B cell (primary cell): ENCODE results near the gene EGF. TPM values are rescaled to one million over a fixed set of nuclear protein-coding genes. Genes with fewer than 3 reads are reported as not detected.

ENCODE experiments used
- ATAC-seq: fragments of 200-7000 bp; cut with Tn5 transposase; one replicate; pipeline ENCODE4 v1.10.0; 2021; ENCODE audit warnings: low read depth, mild to moderate bottlenecking, moderate number of reproducible peaks, moderate library complexity
- CTCF ChIA-PET: fragments of 350-600 bp; sonication (Branson Sonifier 250); formaldehyde crosslinking; loops from one replicate; lab custom pipeline; 2021; ENCODE audit warnings: antibody characterized with exemption, inconsistent platforms; lab: Charles Lee
- POLR2A ChIA-PET: fragments of 350-600 bp; sonication (Branson Sonifier 250); formaldehyde crosslinking; loops from one replicate; lab custom pipeline; 2021; ENCODE audit warnings: antibody characterized with exemption; lab: Charles Lee
- DNase-seq: peaks from one replicate; pipeline ENCODE4 v3.0.0; 2013
- H2AFZ ChIP-seq: 2 replicates; pipeline ENCODE4 v1.6.1; 2012; ENCODE audit warnings: mild to moderate bottlenecking, low read depth, low read length; ENCODE audit not compliant: insufficient read depth, poor library complexity, severe bottlenecking
- H3K27ac ChIP-seq, 2 donors: 1 replicate in 1 of 2; 2 replicates in 1 of 2; pipeline ENCODE4 v1.5.1; 2012 to 2013; ENCODE audit warnings: low read length in 2 of 2, mild to moderate bottlenecking in 2 of 2, moderate library complexity in 1 of 2
- H3K27me3 ChIP-seq, 4 experiments: fragments of 200-600 bp in 1 of 4; sonication (generic) in 1 of 4; replicated peaks in 1 of 4; 1 replicate in 2 of 4; 2 replicates in 2 of 4; pipeline versions ENCODE4 v1.6.1 to v1.7.0; 2013 to 2016; ENCODE audit warnings: low read length in 3 of 4, mild to moderate bottlenecking in 2 of 4, mixed read lengths in 1 of 4, moderate library complexity in 1 of 4; ENCODE audit not compliant: insufficient read depth in 4 of 4, control insufficient read depth in 3 of 4; ENCODE audit errors: control extremely low read depth in 1 of 4
- H3K36me3 ChIP-seq, 2 experiments: replicated peaks in 1 of 2; 1 replicate in 1 of 2; 2 replicates in 1 of 2; pipeline versions ENCODE4 v1.6.1 to v1.7.1; 2013; ENCODE audit warnings: low read length in 1 of 2; ENCODE audit not compliant: insufficient read depth in 2 of 2, control insufficient read depth in 1 of 2; ENCODE audit errors: control extremely low read depth in 1 of 2, extremely low read depth in 1 of 2
- H3K4me1 ChIP-seq, 2 donors: fragments of 200-600 bp in 1 of 2; sonication (generic) in 1 of 2; 1 replicate in 1 of 2; 2 replicates in 1 of 2; pipeline versions ENCODE4 v1.5.1 to v1.6.1; 2013 to 2017; ENCODE audit warnings: low read length in 2 of 2; ENCODE audit not compliant: control insufficient read depth in 2 of 2, insufficient read depth in 2 of 2
- H3K4me2 ChIP-seq: replicated peaks from 2 replicates; pipeline ENCODE3; 2012; ENCODE audit warnings: mild to moderate bottlenecking, low read depth, low read length; ENCODE audit not compliant: poor library complexity, severe bottlenecking
- H3K4me3 ChIP-seq, 5 experiments: fragments of 200-600 bp in 1 of 5; sonication (generic) in 1 of 5; 1 replicate in 3 of 5; 2 replicates in 2 of 5; pipeline versions ENCODE4 v1.5.1 to v1.7.0; 2011 to 2016; ENCODE audit warnings: low read length in 4 of 5, mild to moderate bottlenecking in 4 of 5, low read depth in 2 of 5, control low read depth in 1 of 5, moderate library complexity in 1 of 5; ENCODE audit not compliant: insufficient read depth in 1 of 5; ENCODE audit errors: control extremely low read depth in 1 of 5, extremely low read depth in 1 of 5
- H3K79me2 ChIP-seq: fragments of 200-600 bp; sonication (generic); one replicate; pipeline ENCODE4 v1.6.0; 2016; ENCODE audit warnings: low read length; ENCODE audit not compliant: control insufficient read depth, insufficient read depth
- H3K9ac ChIP-seq: fragments of 200-600 bp; sonication (generic); 2 replicates; pipeline ENCODE4 v1.6.1; 2017; ENCODE audit warnings: mild to moderate bottlenecking, low read length, moderate library complexity
- H3K9me3 ChIP-seq, 3 donors: one replicate each; pipeline versions ENCODE4 v1.6.1 to v1.7.1; 2013; ENCODE audit warnings: low read length in 2 of 3; ENCODE audit not compliant: control insufficient read depth in 2 of 3, insufficient read depth in 1 of 3; ENCODE audit errors: control extremely low read depth in 1 of 3
- H4K20me1 ChIP-seq: 2 replicates; pipeline ENCODE4 v1.6.0; 2012; ENCODE audit warnings: mild to moderate bottlenecking, low read length; ENCODE audit not compliant: insufficient read depth, control insufficient read depth, poor library complexity, severe bottlenecking
- H3K27ac Mint-ChIP-seq: one replicate; pipeline ENCODE4 v1.8.0; 2021; ENCODE audit warnings: mixed read lengths
- H3K27me3 Mint-ChIP-seq: one replicate; pipeline ENCODE4 v1.8.0; 2021; ENCODE audit warnings: mixed read lengths
- H3K4me1 Mint-ChIP-seq: one replicate; pipeline ENCODE4 v1.8.0; 2021; ENCODE audit warnings: mixed read lengths
- H3K4me3 Mint-ChIP-seq: one replicate; pipeline ENCODE4 v1.8.0; 2021; ENCODE audit warnings: mixed read lengths
- H3K9me3 Mint-ChIP-seq: one replicate; pipeline ENCODE4 v1.8.0; 2022; ENCODE audit warnings: mixed read lengths; ENCODE audit not compliant: insufficient read depth
- CTCF ChIP-seq: fragments of 200-600 bp; IDR thresholded peaks from one replicate; pipeline ENCODE4 v1.8.0; 2022; ENCODE audit warnings: antibody characterized with exemption, mild to moderate bottlenecking
- EZH2 ChIP-seq: IDR thresholded peaks from 2 replicates; pipeline ENCODE4 v1.6.1; 2012; ENCODE audit warnings: borderline replicate concordance, low read depth, mild to moderate bottlenecking, moderate library complexity, low read length; ENCODE audit not compliant: insufficient read depth, poor library complexity, severe bottlenecking
- WGBS: methylation state at CpG from one replicate; pipeline ENCODE4 v1.1.5; 2013; ENCODE audit warnings: missing lambda C conversion rate; ENCODE audit not compliant: insufficient coverage; 5-methylcytosine and 5-hydroxymethylcytosine counted together
- intact Hi-C: fragments of 100-400 bp; cut with micrococcal nuclease; formaldehyde crosslinking; loops from one replicate; pipeline ENCODE4 v1.10.0; 2022
- polyA plus RNA-seq: library from polyadenylated mRNA; depleted of rRNA; stranded (reverse); fragments of >200 nt; gene quantifications from 2 replicates; pipeline ENCODE4 v1.2.3, GENCODE V29; 2012
- total RNA-seq, 2 donors: library from RNA; stranded (reverse); fragments of 120-200 nt in 1 of 2; gene quantifications; 1 replicate in 1 of 2; 2 replicates in 1 of 2; pipeline versions ENCODE4 v1.2.3 to v1.2.4, GENCODE V29; 2013 to 2022

The EGF gene
- total and polyA plus RNA-seq, 2 donors (not counting 1 experiment from before 2014, with no cell fraction given): not detected

- Histone ChIP-seq H3K4me1 (no peaks in the 10 kb centered on the region), H3K4me3 (no peak overlapping the region), H3K36me3 (no peaks in the 10 kb centered on the region), H3K27ac (no peak overlapping the region), H3K9ac (no peak overlapping the region), H3K27me3 (no peaks in the 10 kb centered on the region), H3K9me3 (no peaks in the 10 kb centered on the region), H3K4me2 (no peak overlapping the region), H3K79me2 (no peaks in the 10 kb centered on the region), H4K20me1 (no peaks in the 10 kb centered on the region), H2AFZ (no peak overlapping the region)
- no peak for DNase-seq
- Mint-ChIP-seq H3K27ac (no peak overlapping the region), H3K9me3 (no peaks in the 10 kb centered on the region), H3K27me3 (peaks cover 16% of the 10 kb centered on the region), H3K4me1 (peaks cover 3% of the 10 kb centered on the region), H3K4me3 (no peak overlapping the region)
- no peak for TF ChIP-seq EZH2
- no peak for TF ChIP-seq CTCF
- ATAC-seq: no peak
- intact Hi-C loops: no loop called here
- WGBS: no CpG with 5 or more reads among the region's 3 CpGs
- CTCF ChIA-PET: interaction anchor here (1.8 to 2.1 kb wide), 2 partner anchors 509 to 514 kb away, joined by 9 to 43 read pairs; no protein-coding TSS in a partner anchor
- POLR2A ChIA-PET: no interaction called here
Observed at GRCh38 chr4:110002326-110002725, 89.6 kb downstream of the EGF start.

GRCh38 chr4:110003401-110004187, 90.9 kb downstream of the EGF start:
- H2AFZ ChIP-seq: no peak overlapping the region
- H3K27me3 ChIP-seq: no peaks in the 10 kb centered on the region
- no peak for DNase-seq
- intact Hi-C loops: no loop called here
- no peak overlapping the region for H3K4me3 ChIP-seq
- ChIA-PET POLR2A (no interaction called here), CTCF (interaction anchor here (11.7 kb wide), 1 partner anchor 511 kb away, joined by 232 read pairs; no protein-coding TSS in a partner anchor)
- no peaks in the 10 kb centered on the region for H3K36me3 ChIP-seq
- ATAC-seq: no peak
- no peaks in the 10 kb centered on the region for H3K9me3 Mint-ChIP-seq
- no peak overlapping the region for H3K27ac Mint-ChIP-seq
- no peak overlapping the region for H3K4me3 Mint-ChIP-seq
- no peaks in the 10 kb centered on the region for H4K20me1 ChIP-seq
- H3K4me1 ChIP-seq: no peaks in the 10 kb centered on the region
- 97% methylated on average over 6 of the region's 6 CpGs for WGBS
- no peak overlapping the region for H3K9ac ChIP-seq
- no peaks in the 10 kb centered on the region for H3K79me2 ChIP-seq
- H3K27ac ChIP-seq: no peak overlapping the region
- peaks cover 16% of the 10 kb centered on the region for H3K27me3 Mint-ChIP-seq
- H3K9me3 ChIP-seq: no peaks in the 10 kb centered on the region
- TF ChIP-seq CTCF (no peak), EZH2 (no peak)
- H3K4me2 ChIP-seq: no peak overlapping the region
- peaks cover 3% of the 10 kb centered on the region for H3K4me1 Mint-ChIP-seq
